Measurements from ENCODE around the gene HSBP1.

HSBP1 gene

GRCh38 chr16:83803811-83804210 is 4.0 kb upstream of the HSBP1 start:
- no peak overlapping the region for H2BK15ac ChIP-seq (ENCODE audit: low read length)
- no peaks in the 10 kb centered on the region for H3K9me3 ChIP-seq (replicated peaks in 1 of 2; ENCODE audit: control insufficient read depth in 2 of 2, insufficient read depth in 1 of 2, low read depth in 1 of 2, low read length in 2 of 2)
- H3K14ac ChIP-seq (ENCODE audit: low read length): no peak overlapping the region
- H2AK5ac ChIP-seq (ENCODE audit: low read depth, low read length): no peak overlapping the region
- no peak overlapping the region for H4K8ac ChIP-seq (ENCODE audit: low read depth, low read length)
- peaks cover 3% of the 10 kb centered on the region for H3K79me1 ChIP-seq (ENCODE audit: low read depth, low read length)
- H2BK12ac ChIP-seq (ENCODE audit: low read length): no peak overlapping the region
- peak overlapping the region; percentile 45 for H3K27ac ChIP-seq (replicated peaks; ENCODE audit: low read length)
- H4K91ac ChIP-seq (ENCODE audit: low read depth, low read length, poor library complexity): no peak overlapping the region
- peaks cover 0 to 1% of the 10 kb centered on the region in 2 donors for H3K36me3 ChIP-seq (replicated peaks in 1 of 2; ENCODE audit: control insufficient read depth in 2 of 2, insufficient read depth in 2 of 2, low read length in 2 of 2)
- no peak overlapping the region for H3K18ac ChIP-seq (ENCODE audit: low read length)
- DNase-seq (ENCODE audit: low spot score): no peak
- H3K9ac ChIP-seq (ENCODE audit: low read depth, low read length, poor library complexity): no peak overlapping the region
- H3K4me2 ChIP-seq (ENCODE audit: insufficient read depth, low read length, poor library complexity, severe bottlenecking): no peak overlapping the region
- H3K4me1 ChIP-seq (ENCODE audit: control insufficient read depth in 2 of 2, insufficient read depth in 1 of 2, low read depth in 1 of 2, low read length in 2 of 2): peaks cover under 1 to 9% of the 10 kb centered on the region in 2 donors
- H3K23ac ChIP-seq (ENCODE audit: low read depth, low read length, poor library complexity): no peak overlapping the region
- H2AFZ ChIP-seq (ENCODE audit: low read length): peak overlapping the region; percentile 54
- H3K4me3 ChIP-seq (ENCODE audit: low read length in 2 of 2): no peak overlapping the region
- H2BK120ac ChIP-seq (ENCODE audit: low read depth, low read length): no peak overlapping the region
- H3K4ac ChIP-seq (ENCODE audit: low read length): no peak overlapping the region
- no peak overlapping the region for H2BK5ac ChIP-seq (ENCODE audit: low read length)
- H3K27me3 ChIP-seq (ENCODE audit: control insufficient read depth in 3 of 3, insufficient read depth in 3 of 3, low read depth in 1 of 3, low read length in 3 of 3): no peaks in the 10 kb centered on the region
- no CpG with 5 or more reads among the region's 3 CpGs for WGBS, 2 donors (ENCODE audit: extremely low coverage in 2 of 2, insufficient read length in 2 of 2, insufficient replicate concordance in 1 of 2)

GRCh38 chr16:83804366-83804765 is 3.4 kb upstream of the HSBP1 start:
- WGBS, 2 donors (ENCODE audit: extremely low coverage in 2 of 2, insufficient read length in 2 of 2, insufficient replicate concordance in 1 of 2): no CpG with 5 or more reads among the region's 5 CpGs
- H3K27ac ChIP-seq (replicated peaks; ENCODE audit: low read length): peak overlapping the region; percentile 45

GRCh38 chr16:83806036-83806435 is 1.7 kb upstream of the HSBP1 start:
- no CpG with 5 or more reads among the region's 5 CpGs for WGBS, 2 donors (ENCODE audit: extremely low coverage in 2 of 2, insufficient read length in 2 of 2, insufficient replicate concordance in 1 of 2)
- no peak overlapping the region for H2BK12ac ChIP-seq (ENCODE audit: low read length)

More at GRCh38 chr16:83804366-83804765, 3.4 kb upstream of the HSBP1 start:
- Histone ChIP-seq H3K9me3 (replicated peaks in 1 of 2; ENCODE audit: control insufficient read depth in 2 of 2, insufficient read depth in 1 of 2, low read depth in 1 of 2, low read length in 2 of 2) (no peaks in the 10 kb centered on the region), H4K8ac (ENCODE audit: low read depth, low read length) (no peak overlapping the region), H3K14ac (ENCODE audit: low read length) (no peak overlapping the region), H3K79me1 (ENCODE audit: low read depth, low read length) (peaks cover 3% of the 10 kb centered on the region), H4K91ac (ENCODE audit: low read depth, low read length, poor library complexity) (no peak overlapping the region), H2BK5ac (ENCODE audit: low read length) (no peak overlapping the region), H3K27me3 (ENCODE audit: control insufficient read depth in 3 of 3, insufficient read depth in 3 of 3, low read depth in 1 of 3, low read length in 3 of 3) (no peaks in the 10 kb centered on the region), H2BK120ac (ENCODE audit: low read depth, low read length) (peak overlapping the region; percentile 22), H3K36me3 (replicated peaks in 1 of 2; ENCODE audit: control insufficient read depth in 2 of 2, insufficient read depth in 2 of 2, low read length in 2 of 2) (peaks cover 0 to 6% of the 10 kb centered on the region in 2 donors), H3K18ac (ENCODE audit: low read length) (no peak overlapping the region), H3K4me2 (ENCODE audit: insufficient read depth, low read length, poor library complexity, severe bottlenecking) (no peak overlapping the region), H3K4me1 (ENCODE audit: control insufficient read depth in 2 of 2, insufficient read depth in 1 of 2, low read depth in 1 of 2, low read length in 2 of 2) (peaks cover 4 to 13% of the 10 kb centered on the region in 2 donors), H3K9ac (ENCODE audit: low read depth, low read length, poor library complexity) (no peak overlapping the region), H2BK12ac (ENCODE audit: low read length) (peak overlapping the region; percentile 1), H3K4ac (ENCODE audit: low read length) (no peak overlapping the region), H3K23ac (ENCODE audit: low read depth, low read length, poor library complexity) (peak overlapping the region; percentile 89), H3K4me3 (ENCODE audit: low read length in 2 of 2) (no peak overlapping the region), H2AFZ (ENCODE audit: low read length) (peak overlapping the region; percentile 54), H2BK15ac (ENCODE audit: low read length) (no peak overlapping the region), H2AK5ac (ENCODE audit: low read depth, low read length) (no peak overlapping the region)
- DNase-seq (ENCODE audit: low spot score): no peak

GRCh38 chr16:83806731-83807130 is 1.0 kb upstream of the HSBP1 start:
- Histone ChIP-seq H3K36me3 (replicated peaks in 1 of 2; ENCODE audit: control insufficient read depth in 2 of 2, insufficient read depth in 2 of 2, low read length in 2 of 2) (peaks cover 0 to 29% of the 10 kb centered on the region in 2 donors), H2BK5ac (ENCODE audit: low read length) (no peak overlapping the region), H3K18ac (ENCODE audit: low read length) (no peak overlapping the region), H3K9me3 (replicated peaks in 1 of 2; ENCODE audit: control insufficient read depth in 2 of 2, insufficient read depth in 1 of 2, low read depth in 1 of 2, low read length in 2 of 2) (no peaks in the 10 kb centered on the region), H2BK120ac (ENCODE audit: low read depth, low read length) (no peak overlapping the region), H2AFZ (ENCODE audit: low read length) (no peak overlapping the region), H3K4me2 (ENCODE audit: insufficient read depth, low read length, poor library complexity, severe bottlenecking) (no peak overlapping the region), H3K27ac (replicated peaks; ENCODE audit: low read length) (no peak overlapping the region), H4K91ac (ENCODE audit: low read depth, low read length, poor library complexity) (no peak overlapping the region), H3K14ac (ENCODE audit: low read length) (no peak overlapping the region), H3K4ac (ENCODE audit: low read length) (no peak overlapping the region), H3K79me1 (ENCODE audit: low read depth, low read length) (peaks cover 3% of the 10 kb centered on the region), H3K9ac (ENCODE audit: low read depth, low read length, poor library complexity) (no peak overlapping the region), H4K8ac (ENCODE audit: low read depth, low read length) (no peak overlapping the region), H3K23ac (ENCODE audit: low read depth, low read length, poor library complexity) (no peak overlapping the region), H2BK12ac (ENCODE audit: low read length) (no peak overlapping the region), H2BK15ac (ENCODE audit: low read length) (no peak overlapping the region), H2AK5ac (ENCODE audit: low read depth, low read length) (no peak overlapping the region), H3K4me1 (ENCODE audit: control insufficient read depth in 2 of 2, insufficient read depth in 1 of 2, low read depth in 1 of 2, low read length in 2 of 2) (peaks cover 4 to 13% of the 10 kb centered on the region in 2 donors), H3K4me3 (ENCODE audit: low read length in 2 of 2) (no peak overlapping the region), H3K27me3 (ENCODE audit: control insufficient read depth in 3 of 3, insufficient read depth in 3 of 3, low read depth in 1 of 3, low read length in 3 of 3) (no peaks in the 10 kb centered on the region)
- no peak for DNase-seq (ENCODE audit: low spot score)
- no CpG with 5 or more reads among the region's 6 CpGs for WGBS, 2 donors (ENCODE audit: extremely low coverage in 2 of 2, insufficient read length in 2 of 2, insufficient replicate concordance in 1 of 2)

More at GRCh38 chr16:83806036-83806435, 1.7 kb upstream of the HSBP1 start:
- Histone ChIP-seq H3K27ac (replicated peaks; ENCODE audit: low read length) (no peak overlapping the region), H3K4me1 (ENCODE audit: control insufficient read depth in 2 of 2, insufficient read depth in 1 of 2, low read depth in 1 of 2, low read length in 2 of 2) (peaks cover 4 to 13% of the 10 kb centered on the region in 2 donors), H2BK120ac (ENCODE audit: low read depth, low read length) (no peak overlapping the region), H3K18ac (ENCODE audit: low read length) (no peak overlapping the region), H2AK5ac (ENCODE audit: low read depth, low read length) (no peak overlapping the region), H3K4ac (ENCODE audit: low read length) (no peak overlapping the region), H2AFZ (ENCODE audit: low read length) (no peak overlapping the region), H3K27me3 (ENCODE audit: control insufficient read depth in 3 of 3, insufficient read depth in 3 of 3, low read depth in 1 of 3, low read length in 3 of 3) (no peaks in the 10 kb centered on the region), H3K36me3 (replicated peaks in 1 of 2; ENCODE audit: control insufficient read depth in 2 of 2, insufficient read depth in 2 of 2, low read length in 2 of 2) (peaks cover 0 to 22% of the 10 kb centered on the region in 2 donors), H3K4me3 (ENCODE audit: low read length in 2 of 2) (no peak overlapping the region), H3K9ac (ENCODE audit: low read depth, low read length, poor library complexity) (no peak overlapping the region), H2BK15ac (ENCODE audit: low read length) (no peak overlapping the region), H3K79me1 (ENCODE audit: low read depth, low read length) (peaks cover 3% of the 10 kb centered on the region), H3K14ac (ENCODE audit: low read length) (no peak overlapping the region), H3K23ac (ENCODE audit: low read depth, low read length, poor library complexity) (no peak overlapping the region), H3K9me3 (replicated peaks in 1 of 2; ENCODE audit: control insufficient read depth in 2 of 2, insufficient read depth in 1 of 2, low read depth in 1 of 2, low read length in 2 of 2) (no peaks in the 10 kb centered on the region), H4K8ac (ENCODE audit: low read depth, low read length) (no peak overlapping the region), H2BK5ac (ENCODE audit: low read length) (no peak overlapping the region), H4K91ac (ENCODE audit: low read depth, low read length, poor library complexity) (no peak overlapping the region), H3K4me2 (ENCODE audit: insufficient read depth, low read length, poor library complexity, severe bottlenecking) (no peak overlapping the region)
- no peak for DNase-seq (ENCODE audit: low spot score)
